GM18526 (cell line): ENCODE results near the gene EYA4.

Source experiments
- POLR2A ChIP-seq: IDR thresholded peaks from 3 replicates; pipeline ENCODE4 v1.6.1; 2011; ENCODE audit not compliant: insufficient read length; ENCODE audit errors: extremely low read depth

Gene EYA4

GRCh38 chr6:133512410-133513016, 271.4 kb downstream of the EYA4 start:
- TF ChIP-seq POLR2A: no peak

GRCh38 chr6:133523816-133524215, 282.7 kb downstream of the EYA4 start:
- no peak for TF ChIP-seq POLR2A

GRCh38 chr6:133526436-133526835, 285.3 kb downstream of the EYA4 start:
- TF ChIP-seq POLR2A: no peak

GRCh38 chr6:133528566-133528965, 287.4 kb downstream of the EYA4 start:
- TF ChIP-seq POLR2A: no peak

- no peak for TF ChIP-seq POLR2A
Measured at GRCh38 chr6:133532908-133533307, 291.8 kb downstream of the EYA4 start.

GRCh38 chr6:133539502-133540259, 298.5 kb downstream of the EYA4 start:
- TF ChIP-seq POLR2A: no peak

- no peak for TF ChIP-seq POLR2A
Measured at GRCh38 chr6:133540361-133540760, 299.2 kb downstream of the EYA4 start.

- TF ChIP-seq POLR2A: no peak
Measured at GRCh38 chr6:133541040-133541439, 299.9 kb downstream of the EYA4 start.

- TF ChIP-seq POLR2A: no peak
Measured at GRCh38 chr6:133542056-133542821, 301.1 kb downstream of the EYA4 start.

GRCh38 chr6:133544419-133544818, 303.3 kb downstream of the EYA4 start:
- no peak for TF ChIP-seq POLR2A

- TF ChIP-seq POLR2A: no peak
Measured at GRCh38 chr6:133546098-133546497, 304.9 kb downstream of the EYA4 start.

- no peak for TF ChIP-seq POLR2A
Measured at GRCh38 chr6:133547136-133547535, 306.0 kb downstream of the EYA4 start.

- TF ChIP-seq POLR2A: no peak
Measured at GRCh38 chr6:133548423-133549159, 307.4 kb downstream of the EYA4 start.

- no peak for TF ChIP-seq POLR2A
Measured at GRCh38 chr6:133549371-133549801, 308.2 kb downstream of the EYA4 start.

- TF ChIP-seq POLR2A: no peak
Measured at GRCh38 chr6:133550026-133550425, 308.9 kb downstream of the EYA4 start.
